Measurements from ENCODE around the gene GALNT16. TPM values are rescaled to one million over a fixed set of nuclear protein-coding genes. Genes with fewer than 3 reads are reported as not detected.

Gene GALNT16
- total and polyA plus RNA-seq, 2 of the 8 experiments (the other 6 are each of a cell fraction or from before 2014, with no cell fraction given) = 5.4 to 6.3 TPM

DNA sequence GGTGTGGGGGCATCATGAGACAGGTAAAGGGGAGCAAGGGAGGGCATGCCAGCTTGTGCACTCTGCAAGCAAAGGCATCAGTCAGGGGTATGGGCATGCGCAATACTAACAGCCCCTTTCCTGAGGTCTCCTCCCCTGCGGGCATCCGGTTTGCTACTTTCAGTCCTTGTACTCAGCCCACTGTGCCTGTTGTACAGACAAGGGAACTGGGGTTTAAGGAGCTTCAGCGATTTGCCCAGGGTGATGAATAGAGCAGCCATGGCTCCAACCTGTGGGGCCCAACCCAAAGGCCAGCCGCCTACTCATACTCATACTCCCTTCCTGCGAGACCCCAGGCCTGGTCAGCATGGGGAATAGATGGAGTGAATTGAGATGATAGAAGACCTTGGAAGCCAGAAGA is 66.7 kb downstream of the GALNT16 start (continued):
- TF ChIP-seq, protein P1, sequence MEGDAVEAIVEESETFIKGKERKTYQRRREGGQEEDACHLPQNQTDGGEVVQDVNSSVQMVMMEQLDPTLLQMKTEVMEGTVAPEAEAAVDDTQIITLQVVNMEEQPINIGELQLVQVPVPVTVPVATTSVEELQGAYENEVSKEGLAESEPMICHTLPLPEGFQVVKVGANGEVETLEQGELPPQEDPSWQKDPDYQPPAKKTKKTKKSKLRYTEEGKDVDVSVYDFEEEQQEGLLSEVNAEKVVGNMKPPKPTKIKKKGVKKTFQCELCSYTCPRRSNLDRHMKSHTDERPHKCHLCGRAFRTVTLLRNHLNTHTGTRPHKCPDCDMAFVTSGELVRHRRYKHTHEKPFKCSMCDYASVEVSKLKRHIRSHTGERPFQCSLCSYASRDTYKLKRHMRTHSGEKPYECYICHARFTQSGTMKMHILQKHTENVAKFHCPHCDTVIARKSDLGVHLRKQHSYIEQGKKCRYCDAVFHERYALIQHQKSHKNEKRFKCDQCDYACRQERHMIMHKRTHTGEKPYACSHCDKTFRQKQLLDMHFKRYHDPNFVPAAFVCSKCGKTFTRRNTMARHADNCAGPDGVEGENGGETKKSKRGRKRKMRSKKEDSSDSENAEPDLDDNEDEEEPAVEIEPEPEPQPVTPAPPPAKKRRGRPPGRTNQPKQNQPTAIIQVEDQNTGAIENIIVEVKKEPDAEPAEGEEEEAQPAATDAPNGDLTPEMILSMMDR (IDR thresholded peaks at IDR 0.05; ENCODE audit: control extremely low read depth in 1 of 3, insufficient read depth in 1 of 3, low read depth in 1 of 3, low read length in 3 of 3) = no peak
- TF ChIP-seq ATF2 (IDR thresholded peaks at IDR 0.05; ENCODE audit: low read length) = no peak
- no peak for TF ChIP-seq RFX5 (IDR thresholded peaks at IDR 0.05; ENCODE audit: borderline replicate concordance, low read depth, low read length)
- TF ChIP-seq TAF1 (IDR thresholded peaks at IDR 0.05; ENCODE audit: low read depth, low read length) = no peak
- TF ChIP-seq SAP30 (IDR thresholded peaks at IDR 0.05; ENCODE audit: insufficient read depth, insufficient replicate concordance, low read length) = no peak
- no peak for TF ChIP-seq YY1 (IDR thresholded peaks at IDR 0.05; ENCODE audit: low read depth, low read length)
- no peak for TF ChIP-seq BACH1 (IDR thresholded peaks at IDR 0.05; ENCODE audit: low read length)
- TF ChIP-seq TCF12 (IDR thresholded peaks at IDR 0.05; ENCODE audit: low read depth, low read length) = no peak

Measured in H1 (cell line).